ENCODE measurements around the gene LRRC66.
A peak's percentile ranks its signal among the peaks of the same experiment; 100 is the strongest.

The LRRC66 gene

GRCh38 chr4:52019936-52020657 is at the start of gene LRRC66:
TSS of gene LRRC66 (minus strand) at chr4:52020363. CDS start at chr4:52017613, 2,750 bp downstream.
- DNase-seq: no peak

GRCh38 chr4:52069571-52069970 is 49.4 kb upstream of the LRRC66 start:
- DNase-seq: no peak

- peak in 1 of 56 donors; percentile 10 for DNase-seq
These were observed 39.2 kb upstream of the LRRC66 start for GRCh38 chr4:52059372-52059771.

- no peak for DNase-seq
These were observed 38.1 kb upstream of the LRRC66 start for GRCh38 chr4:52058275-52058674.

GRCh38 chr4:52057196-52057595 is 37.0 kb upstream of the LRRC66 start:
- DNase-seq: no peak

- DNase-seq: no peak
These were observed 34.1 kb upstream of the LRRC66 start for GRCh38 chr4:52054254-52054653.

- DNase-seq: no peak
These were observed 32.3 kb upstream of the LRRC66 start for GRCh38 chr4:52052475-52052780.

- DNase-seq: peak in 35 of 56 donors; percentile 2 to 57 (median 21)
These were observed 31.7 kb upstream of the LRRC66 start for GRCh38 chr4:52051615-52052474.

GRCh38 chr4:52051213-52051614 is 31.1 kb upstream of the LRRC66 start, which contains the start of gene SPATA18:
TSS of gene SPATA18 (plus strand) at chr4:52051304. CDS start at chr4:52051705, 401 bp downstream.
- DNase-seq: peak in 3 of 56 donors; percentile 12 to 14 (median 14)

- no peak for DNase-seq
These were observed 29.1 kb upstream of the LRRC66 start for GRCh38 chr4:52049266-52049665.

GRCh38 chr4:52045028-52045427 is 24.9 kb upstream of the LRRC66 start:
- no peak for DNase-seq

GRCh38 chr4:52038103-52038912 is 18.1 kb upstream of the LRRC66 start, which contains the start of gene SGCB:
TSS of gene SGCB (minus strand) at chr4:52038299. CDS start at chr4:52038259, 40 bp downstream.
- peak; percentile 10 to 85 (median 69) for DNase-seq

- peak in 43 of 56 donors; percentile 22 to 80 (median 57) for DNase-seq
These were observed 17.5 kb upstream of the LRRC66 start for GRCh38 chr4:52037689-52038102.

GRCh38 chr4:52036886-52037530 is 16.8 kb upstream of the LRRC66 start:
- no peak for DNase-seq

- no peak for DNase-seq
These were observed 15.0 kb upstream of the LRRC66 start for GRCh38 chr4:52035190-52035589.

GRCh38 chr4:52032005-52032404 is 11.8 kb upstream of the LRRC66 start:
- DNase-seq: no peak

- no peak for DNase-seq
These were observed 8.8 kb upstream of the LRRC66 start for GRCh38 chr4:52028970-52029369.

- DNase-seq: no peak
These were observed 2.3 kb downstream of the LRRC66 start for GRCh38 chr4:52017814-52018213.

GRCh38 chr4:52016981-52017380 is 3.2 kb downstream of the LRRC66 start:
- DNase-seq: no peak

GRCh38 chr4:52015366-52015765 is 4.8 kb downstream of the LRRC66 start:
- no peak for DNase-seq

GRCh38 chr4:52014903-52015302 is 5.3 kb downstream of the LRRC66 start:
- DNase-seq: no peak
